Keratinocyte (primary cell): ENCODE data around the gene TP53RK.

Source experiments
- EZH2 ChIP-seq: IDR thresholded peaks from one replicate; pipeline ENCODE4 v1.6.1; 2012; ENCODE audit warnings: inconsistent platforms, mild to moderate bottlenecking, low read length, moderate library complexity
- TF ChIP-seq, protein P1 (sequence below), 3 experiments: IDR thresholded peaks in 1 of 3; conservative IDR thresholded peaks in 1 of 3; optimal IDR thresholded peaks in 1 of 3; 2 replicates in 2 of 3; 3 replicates in 1 of 3; pipeline versions ENCODE3 to v1.5.1; 2011; ENCODE audit warnings: low read length in 3 of 3, mild to moderate bottlenecking in 3 of 3, moderate library complexity in 2 of 3, control low read depth in 1 of 3, inconsistent platforms in 1 of 3; ENCODE audit not compliant: insufficient read depth in 2 of 3; ENCODE audit errors: extremely low read depth in 1 of 3

DNA sequence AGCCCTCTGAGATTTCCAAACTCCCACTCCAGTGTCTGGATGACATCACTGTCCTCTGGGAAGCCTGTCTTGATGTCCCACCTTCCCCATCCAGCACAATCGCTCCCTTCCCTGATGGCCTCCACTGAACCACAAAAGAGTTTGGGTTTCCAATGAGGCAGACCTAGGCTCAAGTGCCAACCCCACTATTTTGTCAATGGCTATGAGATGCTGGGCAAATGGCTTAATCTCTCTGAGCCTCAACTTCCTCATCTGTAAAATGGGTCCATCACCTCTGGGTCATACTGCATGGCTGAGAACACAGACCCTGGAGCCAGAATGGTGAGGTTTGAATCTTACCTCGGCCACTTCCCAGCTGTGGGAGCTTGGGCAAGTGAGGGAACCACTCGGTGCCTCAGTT lies 49.7 kb downstream of the TP53RK start:
- TF ChIP-seq, protein P1, sequence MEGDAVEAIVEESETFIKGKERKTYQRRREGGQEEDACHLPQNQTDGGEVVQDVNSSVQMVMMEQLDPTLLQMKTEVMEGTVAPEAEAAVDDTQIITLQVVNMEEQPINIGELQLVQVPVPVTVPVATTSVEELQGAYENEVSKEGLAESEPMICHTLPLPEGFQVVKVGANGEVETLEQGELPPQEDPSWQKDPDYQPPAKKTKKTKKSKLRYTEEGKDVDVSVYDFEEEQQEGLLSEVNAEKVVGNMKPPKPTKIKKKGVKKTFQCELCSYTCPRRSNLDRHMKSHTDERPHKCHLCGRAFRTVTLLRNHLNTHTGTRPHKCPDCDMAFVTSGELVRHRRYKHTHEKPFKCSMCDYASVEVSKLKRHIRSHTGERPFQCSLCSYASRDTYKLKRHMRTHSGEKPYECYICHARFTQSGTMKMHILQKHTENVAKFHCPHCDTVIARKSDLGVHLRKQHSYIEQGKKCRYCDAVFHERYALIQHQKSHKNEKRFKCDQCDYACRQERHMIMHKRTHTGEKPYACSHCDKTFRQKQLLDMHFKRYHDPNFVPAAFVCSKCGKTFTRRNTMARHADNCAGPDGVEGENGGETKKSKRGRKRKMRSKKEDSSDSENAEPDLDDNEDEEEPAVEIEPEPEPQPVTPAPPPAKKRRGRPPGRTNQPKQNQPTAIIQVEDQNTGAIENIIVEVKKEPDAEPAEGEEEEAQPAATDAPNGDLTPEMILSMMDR (optimal IDR thresholded peaks at IDR 0.05 in 1 of 3, IDR thresholded peaks at IDR 0.05 in 1 of 3, conservative IDR thresholded peaks at IDR 0.05 in 1 of 3; ENCODE audit: extremely low read depth in 1 of 3, insufficient read depth in 2 of 3, low read length in 3 of 3): no peak
- no peak for TF ChIP-seq EZH2
